GM20000 (cell line): Measurements from ENCODE around the gene COL1A1.

Experiments
- DNase-seq: peaks from one replicate; pipeline ENCODE4 v3.0.0; 2012; ENCODE audit warnings: low spot score
- TF ChIP-seq, protein P1 (sequence below): IDR thresholded peaks from 2 replicates; pipeline ENCODE4 v1.5.1; 2012; ENCODE audit warnings: mild to moderate bottlenecking, control low read depth; ENCODE audit errors: extremely low read depth, missing control alignments

Gene COL1A1

DNA sequence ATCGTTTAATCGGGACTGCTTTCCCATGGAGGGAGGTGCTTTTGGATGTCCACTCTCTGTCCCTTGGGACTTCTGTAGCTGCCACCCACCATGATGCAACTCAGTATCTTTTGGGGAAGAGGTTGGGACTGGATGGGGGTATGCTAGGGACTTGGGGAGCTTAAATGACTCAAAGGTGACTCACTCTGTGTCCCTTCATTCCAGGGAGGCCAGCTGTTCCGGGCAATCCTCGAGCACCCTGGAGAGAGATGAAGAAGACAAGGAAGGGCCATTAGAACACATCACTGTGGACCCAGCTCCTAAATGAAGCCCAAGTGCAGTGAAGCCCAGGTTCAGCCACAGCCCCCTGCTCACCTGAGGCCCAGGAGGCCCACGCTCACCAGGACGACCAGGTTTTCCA is 4.6 kb downstream of the COL1A1 start:
- TF ChIP-seq, protein P1, sequence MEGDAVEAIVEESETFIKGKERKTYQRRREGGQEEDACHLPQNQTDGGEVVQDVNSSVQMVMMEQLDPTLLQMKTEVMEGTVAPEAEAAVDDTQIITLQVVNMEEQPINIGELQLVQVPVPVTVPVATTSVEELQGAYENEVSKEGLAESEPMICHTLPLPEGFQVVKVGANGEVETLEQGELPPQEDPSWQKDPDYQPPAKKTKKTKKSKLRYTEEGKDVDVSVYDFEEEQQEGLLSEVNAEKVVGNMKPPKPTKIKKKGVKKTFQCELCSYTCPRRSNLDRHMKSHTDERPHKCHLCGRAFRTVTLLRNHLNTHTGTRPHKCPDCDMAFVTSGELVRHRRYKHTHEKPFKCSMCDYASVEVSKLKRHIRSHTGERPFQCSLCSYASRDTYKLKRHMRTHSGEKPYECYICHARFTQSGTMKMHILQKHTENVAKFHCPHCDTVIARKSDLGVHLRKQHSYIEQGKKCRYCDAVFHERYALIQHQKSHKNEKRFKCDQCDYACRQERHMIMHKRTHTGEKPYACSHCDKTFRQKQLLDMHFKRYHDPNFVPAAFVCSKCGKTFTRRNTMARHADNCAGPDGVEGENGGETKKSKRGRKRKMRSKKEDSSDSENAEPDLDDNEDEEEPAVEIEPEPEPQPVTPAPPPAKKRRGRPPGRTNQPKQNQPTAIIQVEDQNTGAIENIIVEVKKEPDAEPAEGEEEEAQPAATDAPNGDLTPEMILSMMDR, result no peak
- no peak for DNase-seq

DNA sequence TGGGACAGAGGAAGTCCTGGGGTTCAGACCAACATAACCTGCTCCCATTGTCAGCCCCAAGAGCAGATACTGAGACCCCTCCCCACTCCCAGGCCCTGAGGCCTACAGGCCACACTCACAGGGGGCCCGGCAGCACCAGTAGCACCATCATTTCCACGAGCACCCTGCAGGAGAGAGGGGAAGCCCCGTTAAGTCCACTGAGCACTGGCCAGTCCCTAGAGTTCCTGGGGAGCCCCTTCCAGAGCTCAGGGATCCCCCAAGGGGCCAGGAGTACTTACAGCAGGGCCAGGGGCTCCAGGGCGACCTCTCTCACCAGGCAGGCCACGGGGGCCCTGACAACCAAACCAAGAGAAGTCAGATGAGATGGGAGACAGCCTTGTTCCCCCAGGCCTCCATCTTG is 5.4 kb downstream of the COL1A1 start:
- DNase-seq, result no peak
- TF ChIP-seq, protein P1, result no peak

GRCh38 chr17:50194934-50195865 is 6.2 kb downstream of the COL1A1 start:
- DNase-seq, result no peak
- TF ChIP-seq, protein P1, result no peak

DNA sequence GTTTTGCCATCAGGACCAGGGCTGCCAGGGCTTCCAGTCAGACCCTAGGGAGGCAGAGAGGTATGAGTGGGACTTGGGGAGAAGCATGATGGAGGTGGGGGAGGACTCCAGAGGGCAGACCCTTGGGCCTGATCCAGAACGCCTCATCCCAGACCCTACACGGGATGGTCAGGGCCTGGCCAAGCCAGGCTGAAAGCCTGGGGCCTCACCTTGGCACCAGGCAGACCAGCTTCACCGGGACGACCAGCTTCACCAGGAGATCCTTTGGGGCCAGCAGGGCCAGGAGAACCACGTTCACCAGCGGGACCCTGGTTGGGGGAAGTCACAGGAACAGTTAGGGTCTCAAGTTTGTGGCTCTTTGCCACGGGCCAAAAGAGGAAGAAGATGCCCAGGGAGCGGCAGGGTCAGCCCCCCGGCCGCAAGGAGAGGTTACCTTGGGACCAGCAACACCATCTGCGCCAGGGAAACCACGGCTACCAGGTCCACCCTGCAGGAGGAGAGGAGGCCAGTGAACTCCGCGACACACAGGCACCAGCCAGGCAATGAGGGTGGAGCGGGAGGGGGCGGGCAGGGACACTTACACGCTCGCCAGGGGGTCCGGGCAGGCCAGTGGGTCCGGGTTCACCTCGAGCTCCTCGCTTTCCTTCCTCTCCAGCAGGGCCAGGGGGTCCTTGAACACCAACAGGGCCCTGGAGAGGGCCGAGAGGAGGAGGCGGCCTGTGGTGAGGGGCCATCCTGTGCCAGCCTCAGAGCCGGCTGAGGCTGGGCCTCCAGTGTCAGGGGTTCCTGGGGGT is 7.1 kb downstream of the COL1A1 start:
- TF ChIP-seq, protein P1, result no peak
- DNase-seq, result no peak

GRCh38 chr17:50192618-50193291 is 8.7 kb downstream of the COL1A1 start:
- TF ChIP-seq, protein P1, result no peak
- DNase-seq, result peak; percentile 53

- DNase-seq, result no peak
Measured at GRCh38 chr17:50192144-50192617, 9.2 kb downstream of the COL1A1 start.

More at GRCh38 chr17:50192144-50192617, 9.2 kb downstream of the COL1A1 start:
- TF ChIP-seq, protein P1, result no peak
